B cell (primary cell): ENCODE data around the gene WDR13. TPM values are rescaled to one million over a fixed set of nuclear protein-coding genes. Genes with fewer than 3 reads are reported as not detected.
"Not testable (repeated sequence)": the region's sequence is repeated elsewhere in the genome, so short reads cannot be mapped to it uniquely, and the experiment has no call there.

Experiments used
- ATAC-seq: fragments of 200-7000 bp; cut with Tn5 transposase; one replicate; pipeline ENCODE4 v1.10.0; 2021; ENCODE audit warnings: low read depth, mild to moderate bottlenecking, moderate number of reproducible peaks, moderate library complexity
- CTCF ChIA-PET: fragments of 350-600 bp; sonication (Branson Sonifier 250); formaldehyde crosslinking; loops from one replicate; lab custom pipeline; 2021; ENCODE audit warnings: antibody characterized with exemption, inconsistent platforms; lab: Charles Lee
- POLR2A ChIA-PET: fragments of 350-600 bp; sonication (Branson Sonifier 250); formaldehyde crosslinking; loops from one replicate; lab custom pipeline; 2021; ENCODE audit warnings: antibody characterized with exemption; lab: Charles Lee
- DNase-seq: peaks from one replicate; pipeline ENCODE4 v3.0.0; 2013
- H2AFZ ChIP-seq: 2 replicates; pipeline ENCODE4 v1.6.1; 2012; ENCODE audit warnings: mild to moderate bottlenecking, low read depth, low read length; ENCODE audit not compliant: insufficient read depth, poor library complexity, severe bottlenecking
- H3K27ac ChIP-seq, 2 donors: 1 replicate in 1 of 2; 2 replicates in 1 of 2; pipeline ENCODE4 v1.5.1; 2012 to 2013; ENCODE audit warnings: low read length in 2 of 2, mild to moderate bottlenecking in 2 of 2, moderate library complexity in 1 of 2
- H3K27me3 ChIP-seq, 4 experiments: fragments of 200-600 bp in 1 of 4; sonication (generic) in 1 of 4; replicated peaks in 1 of 4; 1 replicate in 2 of 4; 2 replicates in 2 of 4; pipeline versions ENCODE4 v1.6.1 to v1.7.0; 2013 to 2016; ENCODE audit warnings: low read length in 3 of 4, mild to moderate bottlenecking in 2 of 4, mixed read lengths in 1 of 4, moderate library complexity in 1 of 4; ENCODE audit not compliant: insufficient read depth in 4 of 4, control insufficient read depth in 3 of 4; ENCODE audit errors: control extremely low read depth in 1 of 4
- H3K36me3 ChIP-seq, 2 experiments: replicated peaks in 1 of 2; 1 replicate in 1 of 2; 2 replicates in 1 of 2; pipeline versions ENCODE4 v1.6.1 to v1.7.1; 2013; ENCODE audit warnings: low read length in 1 of 2; ENCODE audit not compliant: insufficient read depth in 2 of 2, control insufficient read depth in 1 of 2; ENCODE audit errors: control extremely low read depth in 1 of 2, extremely low read depth in 1 of 2
- H3K4me1 ChIP-seq, 2 donors: fragments of 200-600 bp in 1 of 2; sonication (generic) in 1 of 2; 1 replicate in 1 of 2; 2 replicates in 1 of 2; pipeline versions ENCODE4 v1.5.1 to v1.6.1; 2013 to 2017; ENCODE audit warnings: low read length in 2 of 2; ENCODE audit not compliant: control insufficient read depth in 2 of 2, insufficient read depth in 2 of 2
- H3K4me2 ChIP-seq: replicated peaks from 2 replicates; pipeline ENCODE3; 2012; ENCODE audit warnings: mild to moderate bottlenecking, low read depth, low read length; ENCODE audit not compliant: poor library complexity, severe bottlenecking
- H3K4me3 ChIP-seq, 5 experiments: fragments of 200-600 bp in 1 of 5; sonication (generic) in 1 of 5; 1 replicate in 3 of 5; 2 replicates in 2 of 5; pipeline versions ENCODE4 v1.5.1 to v1.7.0; 2011 to 2016; ENCODE audit warnings: low read length in 4 of 5, mild to moderate bottlenecking in 4 of 5, low read depth in 2 of 5, control low read depth in 1 of 5, moderate library complexity in 1 of 5; ENCODE audit not compliant: insufficient read depth in 1 of 5; ENCODE audit errors: control extremely low read depth in 1 of 5, extremely low read depth in 1 of 5
- H3K79me2 ChIP-seq: fragments of 200-600 bp; sonication (generic); one replicate; pipeline ENCODE4 v1.6.0; 2016; ENCODE audit warnings: low read length; ENCODE audit not compliant: control insufficient read depth, insufficient read depth
- H3K9ac ChIP-seq: fragments of 200-600 bp; sonication (generic); 2 replicates; pipeline ENCODE4 v1.6.1; 2017; ENCODE audit warnings: mild to moderate bottlenecking, low read length, moderate library complexity
- H3K9me3 ChIP-seq, 3 donors: one replicate each; pipeline versions ENCODE4 v1.6.1 to v1.7.1; 2013; ENCODE audit warnings: low read length in 2 of 3; ENCODE audit not compliant: control insufficient read depth in 2 of 3, insufficient read depth in 1 of 3; ENCODE audit errors: control extremely low read depth in 1 of 3
- H4K20me1 ChIP-seq: 2 replicates; pipeline ENCODE4 v1.6.0; 2012; ENCODE audit warnings: mild to moderate bottlenecking, low read length; ENCODE audit not compliant: insufficient read depth, control insufficient read depth, poor library complexity, severe bottlenecking
- H3K27ac Mint-ChIP-seq: one replicate; pipeline ENCODE4 v1.8.0; 2021; ENCODE audit warnings: mixed read lengths
- H3K27me3 Mint-ChIP-seq: one replicate; pipeline ENCODE4 v1.8.0; 2021; ENCODE audit warnings: mixed read lengths
- H3K4me1 Mint-ChIP-seq: one replicate; pipeline ENCODE4 v1.8.0; 2021; ENCODE audit warnings: mixed read lengths
- H3K4me3 Mint-ChIP-seq: one replicate; pipeline ENCODE4 v1.8.0; 2021; ENCODE audit warnings: mixed read lengths
- H3K9me3 Mint-ChIP-seq: one replicate; pipeline ENCODE4 v1.8.0; 2022; ENCODE audit warnings: mixed read lengths; ENCODE audit not compliant: insufficient read depth
- EZH2 ChIP-seq: IDR thresholded peaks from 2 replicates; pipeline ENCODE4 v1.6.1; 2012; ENCODE audit warnings: borderline replicate concordance, low read depth, mild to moderate bottlenecking, moderate library complexity, low read length; ENCODE audit not compliant: insufficient read depth, poor library complexity, severe bottlenecking
- WGBS: methylation state at CpG from one replicate; pipeline ENCODE4 v1.1.5; 2013; ENCODE audit warnings: missing lambda C conversion rate; ENCODE audit not compliant: insufficient coverage; 5-methylcytosine and 5-hydroxymethylcytosine counted together
- intact Hi-C: fragments of 100-400 bp; cut with micrococcal nuclease; formaldehyde crosslinking; loops from one replicate; pipeline ENCODE4 v1.10.0; 2022
- polyA plus RNA-seq: library from polyadenylated mRNA; depleted of rRNA; stranded (reverse); fragments of >200 nt; gene quantifications from 2 replicates; pipeline ENCODE4 v1.2.3, GENCODE V29; 2012
- total RNA-seq, 2 donors: library from RNA; stranded (reverse); fragments of 120-200 nt in 1 of 2; gene quantifications; 1 replicate in 1 of 2; 2 replicates in 1 of 2; pipeline versions ENCODE4 v1.2.3 to v1.2.4, GENCODE V29; 2013 to 2022
- TF ChIP-seq, protein P1 (sequence below): fragments of 200-600 bp; IDR thresholded peaks from one replicate; pipeline ENCODE4 v1.8.0; 2022; ENCODE audit warnings: antibody characterized with exemption, mild to moderate bottlenecking

Gene WDR13
- total and polyA plus RNA-seq, 2 donors (not counting 1 experiment from before 2014, with no cell fraction given), result 85.1 to 257 TPM

DNA sequence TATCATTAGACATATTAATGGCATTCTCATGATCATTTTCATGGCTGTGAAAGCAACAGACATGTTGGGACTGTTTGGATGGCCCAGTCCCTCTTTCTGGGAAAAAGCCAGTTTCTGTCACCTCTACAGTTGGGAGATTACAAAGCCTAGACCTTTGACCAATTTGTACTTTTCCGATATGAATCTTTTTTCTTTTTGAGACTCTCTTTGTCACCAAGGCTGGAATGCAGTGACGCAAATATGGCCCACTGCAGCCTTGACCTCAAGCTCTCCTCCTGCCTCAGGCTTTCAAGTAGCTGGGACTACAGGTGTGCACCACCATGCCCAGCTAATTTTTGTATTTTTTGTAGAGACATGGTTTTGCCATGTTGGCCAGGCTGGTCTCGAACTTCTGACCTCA is 48.4 kb upstream of the WDR13 start:
- peaks cover 0 to 16% of the 10 kb centered on the region in 2 experiments for H3K36me3 ChIP-seq
- no peak overlapping the region for H3K4me3 ChIP-seq
- CTCF ChIA-PET, result interaction anchor here (0.9 kb wide), 1 partner anchor 8 kb away, joined by 3 read pairs; no protein-coding TSS in a partner anchor
- no peaks in the 10 kb centered on the region for H3K9me3 Mint-ChIP-seq
- no peaks in the 10 kb centered on the region for H3K79me2 ChIP-seq
- no peaks in the 10 kb centered on the region for H4K20me1 ChIP-seq
- peaks cover 0 to 3% of the 10 kb centered on the region in 2 donors for H3K4me1 ChIP-seq
- no peak overlapping the region for H3K27ac ChIP-seq
- peaks cover 3% of the 10 kb centered on the region for H3K4me1 Mint-ChIP-seq
- no peaks in the 10 kb centered on the region for H3K9me3 ChIP-seq
- H3K27me3 Mint-ChIP-seq, result no peaks in the 10 kb centered on the region
- 87% methylated on average over 2 of the region's 3 CpGs for WGBS
- TF ChIP-seq, protein P1, sequence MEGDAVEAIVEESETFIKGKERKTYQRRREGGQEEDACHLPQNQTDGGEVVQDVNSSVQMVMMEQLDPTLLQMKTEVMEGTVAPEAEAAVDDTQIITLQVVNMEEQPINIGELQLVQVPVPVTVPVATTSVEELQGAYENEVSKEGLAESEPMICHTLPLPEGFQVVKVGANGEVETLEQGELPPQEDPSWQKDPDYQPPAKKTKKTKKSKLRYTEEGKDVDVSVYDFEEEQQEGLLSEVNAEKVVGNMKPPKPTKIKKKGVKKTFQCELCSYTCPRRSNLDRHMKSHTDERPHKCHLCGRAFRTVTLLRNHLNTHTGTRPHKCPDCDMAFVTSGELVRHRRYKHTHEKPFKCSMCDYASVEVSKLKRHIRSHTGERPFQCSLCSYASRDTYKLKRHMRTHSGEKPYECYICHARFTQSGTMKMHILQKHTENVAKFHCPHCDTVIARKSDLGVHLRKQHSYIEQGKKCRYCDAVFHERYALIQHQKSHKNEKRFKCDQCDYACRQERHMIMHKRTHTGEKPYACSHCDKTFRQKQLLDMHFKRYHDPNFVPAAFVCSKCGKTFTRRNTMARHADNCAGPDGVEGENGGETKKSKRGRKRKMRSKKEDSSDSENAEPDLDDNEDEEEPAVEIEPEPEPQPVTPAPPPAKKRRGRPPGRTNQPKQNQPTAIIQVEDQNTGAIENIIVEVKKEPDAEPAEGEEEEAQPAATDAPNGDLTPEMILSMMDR, result no peak
- TF ChIP-seq EZH2, result no peak
- no peak overlapping the region for H3K4me2 ChIP-seq
- H3K27ac Mint-ChIP-seq, result no peak overlapping the region
- H3K4me3 Mint-ChIP-seq, result no peak overlapping the region
- no peaks in the 10 kb centered on the region for H3K27me3 ChIP-seq
- H3K9ac ChIP-seq, result no peak overlapping the region
- POLR2A ChIA-PET, result interaction anchor here (0.5 to 0.6 kb wide), 2 partner anchors 23 to 1404 kb away, joined by 3 read pairs; partner anchors contain the start of gene RBM10
- no peak for DNase-seq
- no peak overlapping the region for H2AFZ ChIP-seq
- ATAC-seq, result no peak
- intact Hi-C loops, result no loop called here

DNA sequence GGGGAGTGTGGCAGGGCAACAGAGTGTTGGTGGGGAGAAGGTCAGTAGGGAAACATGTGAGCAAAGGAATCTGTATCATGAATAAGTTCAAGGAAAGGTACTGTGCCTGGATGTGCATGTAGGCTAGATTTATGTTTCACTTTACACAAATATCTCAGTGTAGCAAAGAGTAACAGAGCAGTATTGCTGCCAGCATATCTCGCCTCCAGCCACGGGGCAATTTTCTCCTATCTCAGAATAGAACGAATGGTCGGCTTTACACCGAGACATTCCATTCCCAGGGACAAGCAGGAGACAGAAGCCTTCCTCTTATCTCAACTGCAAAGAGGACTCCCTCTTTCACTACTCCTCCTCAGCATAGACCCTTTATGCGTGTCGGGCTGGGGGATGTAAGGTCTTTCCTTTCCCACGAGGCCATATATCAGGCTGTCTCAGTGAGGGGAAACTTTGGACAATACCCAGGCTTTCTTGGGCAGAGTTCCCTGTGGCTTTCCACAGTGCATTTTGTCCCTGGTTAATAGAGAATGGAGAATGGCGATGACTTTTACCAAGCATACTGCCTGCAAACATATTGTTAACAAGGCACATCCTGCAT is 41.5 kb upstream of the WDR13 start:
- H2AFZ ChIP-seq, H3K4me1 Mint-ChIP-seq, H3K4me2 ChIP-seq, H3K9me3 ChIP-seq, H3K79me2 ChIP-seq, CTCF ChIA-PET, H3K4me3 Mint-ChIP-seq, ATAC-seq, H4K20me1 ChIP-seq, intact Hi-C loops, H3K9me3 Mint-ChIP-seq, H3K4me1 ChIP-seq, POLR2A ChIA-PET, DNase-seq, H3K27me3 ChIP-seq, H3K27me3 Mint-ChIP-seq, H3K27ac Mint-ChIP-seq, H3K4me3 ChIP-seq, H3K27ac ChIP-seq, H3K9ac ChIP-seq: not testable (repeated sequence)
- H3K36me3 ChIP-seq, result peaks cover 0 to 19% of the 10 kb centered on the region in 2 experiments
- no CpG with 5 or more reads among the region's 9 CpGs for WGBS
